ENCODE measurements around the gene SMURF1.

Gene SMURF1

DNA sequence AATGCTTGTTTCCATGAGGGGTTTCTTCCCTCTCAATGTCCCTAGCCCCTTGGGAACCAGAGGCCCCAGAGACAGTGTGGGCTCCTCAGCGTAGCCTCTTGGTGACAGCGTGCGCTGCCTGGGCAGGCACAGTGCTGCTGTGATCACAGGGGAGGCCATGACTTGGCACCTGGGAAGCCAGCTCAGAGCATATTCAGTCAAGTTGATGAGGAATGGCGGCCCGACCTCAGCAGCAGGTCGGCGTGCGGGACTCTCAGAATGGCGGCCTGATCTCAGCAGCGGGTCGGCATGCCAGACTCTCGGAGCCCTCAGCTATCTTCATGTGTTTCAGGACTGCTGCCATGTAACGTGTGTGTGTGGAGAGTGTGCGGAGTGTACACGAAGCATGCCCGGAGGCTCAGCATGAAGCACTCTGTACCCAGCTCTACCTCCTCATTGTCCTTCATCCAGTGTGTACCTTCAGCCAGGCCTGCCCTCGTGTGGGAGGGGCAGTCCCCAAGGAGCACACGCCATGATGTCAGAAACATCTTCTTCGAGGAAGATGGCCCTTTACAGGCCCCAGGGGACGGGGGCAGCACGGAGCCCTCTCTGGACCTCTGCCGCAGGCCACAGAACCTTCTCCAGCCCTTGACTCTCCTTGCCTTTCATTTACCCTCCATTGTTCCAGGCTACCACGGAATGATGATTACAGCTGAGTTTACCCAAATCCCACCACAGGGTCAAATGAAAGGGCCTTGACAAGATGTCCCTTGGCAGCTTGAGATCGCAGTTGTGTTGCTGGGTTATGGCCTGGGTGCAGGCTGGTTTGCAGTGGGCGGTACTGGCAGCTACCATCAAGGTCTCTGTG is 130.4 kb downstream of the SMURF1 start:
- H3K9me2 ChIP-seq (ENCODE audit: low read depth, low read length), result no peaks in the 10 kb centered on the region
- H3K9ac ChIP-seq (ENCODE audit: low read length), result no peak overlapping the region
- no peaks in the 10 kb centered on the region for H3K27me3 ChIP-seq (ENCODE audit: insufficient read depth, low read length)
- no peak overlapping the region for H3K4me3 ChIP-seq (ENCODE audit: low read depth, low read length, poor library complexity, severe bottlenecking)
- H3K4me1 ChIP-seq (ENCODE audit: insufficient read depth, low read length, severe bottlenecking), result no peaks in the 10 kb centered on the region
- H2AFZ ChIP-seq (ENCODE audit: low read length), result no peak overlapping the region
- no peaks in the 10 kb centered on the region for H3F3A ChIP-seq (ENCODE audit: insufficient read depth, low read length)
- no peaks in the 10 kb centered on the region for H3K9me3 ChIP-seq (ENCODE audit: low read length)
- no peak overlapping the region for H3K27ac ChIP-seq (ENCODE audit: low read depth, low read length, poor library complexity, severe bottlenecking)
- TF ChIP-seq, protein P1, sequence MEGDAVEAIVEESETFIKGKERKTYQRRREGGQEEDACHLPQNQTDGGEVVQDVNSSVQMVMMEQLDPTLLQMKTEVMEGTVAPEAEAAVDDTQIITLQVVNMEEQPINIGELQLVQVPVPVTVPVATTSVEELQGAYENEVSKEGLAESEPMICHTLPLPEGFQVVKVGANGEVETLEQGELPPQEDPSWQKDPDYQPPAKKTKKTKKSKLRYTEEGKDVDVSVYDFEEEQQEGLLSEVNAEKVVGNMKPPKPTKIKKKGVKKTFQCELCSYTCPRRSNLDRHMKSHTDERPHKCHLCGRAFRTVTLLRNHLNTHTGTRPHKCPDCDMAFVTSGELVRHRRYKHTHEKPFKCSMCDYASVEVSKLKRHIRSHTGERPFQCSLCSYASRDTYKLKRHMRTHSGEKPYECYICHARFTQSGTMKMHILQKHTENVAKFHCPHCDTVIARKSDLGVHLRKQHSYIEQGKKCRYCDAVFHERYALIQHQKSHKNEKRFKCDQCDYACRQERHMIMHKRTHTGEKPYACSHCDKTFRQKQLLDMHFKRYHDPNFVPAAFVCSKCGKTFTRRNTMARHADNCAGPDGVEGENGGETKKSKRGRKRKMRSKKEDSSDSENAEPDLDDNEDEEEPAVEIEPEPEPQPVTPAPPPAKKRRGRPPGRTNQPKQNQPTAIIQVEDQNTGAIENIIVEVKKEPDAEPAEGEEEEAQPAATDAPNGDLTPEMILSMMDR (IDR thresholded peaks at IDR 0.05; ENCODE audit: low read length), result no peak
- H4K20me1 ChIP-seq (ENCODE audit: insufficient read depth, low read length), result no peaks in the 10 kb centered on the region
- H3K36me3 ChIP-seq (ENCODE audit: insufficient read depth, low read length), result peaks cover 92% of the 10 kb centered on the region
- H3K4me2 ChIP-seq (ENCODE audit: low read length), result no peak overlapping the region
- no peaks in the 10 kb centered on the region for H3K79me2 ChIP-seq (ENCODE audit: insufficient read depth, low read length)

DNA sequence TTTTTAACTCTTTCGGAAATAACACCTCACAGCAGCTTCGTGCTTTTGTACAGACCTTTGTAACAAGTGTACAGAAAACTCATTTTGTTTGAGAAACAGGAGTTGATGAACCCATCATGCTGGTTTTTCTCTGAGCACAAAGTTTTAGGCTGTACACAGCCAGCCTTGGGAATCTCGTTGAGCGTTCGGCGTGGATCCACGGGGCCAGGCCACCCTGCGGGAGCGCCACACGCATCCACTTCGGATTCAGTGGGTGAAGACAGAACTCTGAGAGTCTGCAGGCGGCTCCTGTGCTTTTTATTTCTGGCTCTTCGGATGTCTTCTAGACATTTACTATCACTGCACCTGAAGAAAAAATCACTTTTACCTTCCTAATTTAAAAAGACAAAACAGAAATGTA is 131.2 kb downstream of the SMURF1 start:
- no peaks in the 10 kb centered on the region for H3K4me1 ChIP-seq (ENCODE audit: insufficient read depth, low read length, severe bottlenecking)
- no peaks in the 10 kb centered on the region for H3K9me3 ChIP-seq (ENCODE audit: low read length)
- no peak overlapping the region for H3K4me3 ChIP-seq (ENCODE audit: low read depth, low read length, poor library complexity, severe bottlenecking)
- H3K36me3 ChIP-seq (ENCODE audit: insufficient read depth, low read length), result peaks cover 96% of the 10 kb centered on the region
- H3K9me2 ChIP-seq (ENCODE audit: low read depth, low read length), result no peaks in the 10 kb centered on the region
- no peaks in the 10 kb centered on the region for H3K79me2 ChIP-seq (ENCODE audit: insufficient read depth, low read length)
- H3K4me2 ChIP-seq (ENCODE audit: low read length), result no peak overlapping the region
- H3F3A ChIP-seq (ENCODE audit: insufficient read depth, low read length), result no peaks in the 10 kb centered on the region
- TF ChIP-seq EZH2 (IDR thresholded peaks at IDR 0.05; ENCODE audit: borderline replicate concordance, low read length), result no peak
- TF ChIP-seq, protein P1 (IDR thresholded peaks at IDR 0.05; ENCODE audit: low read length), result no peak
- no peak overlapping the region for H2AFZ ChIP-seq (ENCODE audit: low read length)
- H3K27me3 ChIP-seq (ENCODE audit: insufficient read depth, low read length), result no peaks in the 10 kb centered on the region
- no peaks in the 10 kb centered on the region for H4K20me1 ChIP-seq (ENCODE audit: insufficient read depth, low read length)
- H3K9ac ChIP-seq (ENCODE audit: low read length), result no peak overlapping the region
- no peak overlapping the region for H3K27ac ChIP-seq (ENCODE audit: low read depth, low read length, poor library complexity, severe bottlenecking)

DNA sequence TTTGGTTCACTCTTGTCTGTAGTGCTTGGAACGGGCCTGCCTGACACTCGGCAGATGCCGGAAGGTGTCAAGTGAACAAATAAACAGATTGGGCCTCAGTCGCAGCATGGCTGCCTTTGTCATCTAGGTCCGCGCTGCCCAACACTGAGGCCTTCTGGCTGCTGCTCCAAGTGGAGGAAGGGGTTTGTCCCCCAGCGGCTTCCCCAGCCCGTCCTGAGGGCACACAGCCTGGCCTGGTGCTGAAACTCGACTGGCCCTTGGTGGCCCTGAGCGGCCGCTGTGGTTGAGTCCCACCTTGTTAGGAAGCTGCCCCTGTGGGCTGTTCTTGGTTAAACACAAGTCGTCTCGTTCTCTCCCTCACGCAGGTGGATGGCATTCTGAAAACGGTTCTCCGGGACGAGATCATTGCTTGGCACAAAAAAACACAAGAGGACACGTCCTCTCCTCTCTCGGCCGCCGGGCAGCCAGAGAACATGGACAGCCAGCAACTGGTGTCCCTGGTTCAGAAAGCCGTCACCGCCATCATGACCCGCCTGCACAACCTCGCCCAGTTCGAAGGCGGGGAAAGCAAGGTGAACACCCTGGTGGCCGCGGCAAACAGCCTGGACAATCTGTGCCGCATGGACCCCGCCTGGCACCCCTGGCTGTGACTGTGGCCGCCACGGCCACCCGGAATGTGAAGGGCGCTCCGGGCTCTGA is 132.1 kb downstream of the SMURF1 start:
- Histone ChIP-seq H3K9me3 (ENCODE audit: low read length) (no peaks in the 10 kb centered on the region), H3K9me2 (ENCODE audit: low read depth, low read length) (no peaks in the 10 kb centered on the region), H3K79me2 (ENCODE audit: insufficient read depth, low read length) (no peaks in the 10 kb centered on the region), H3K9ac (ENCODE audit: low read length) (no peak overlapping the region), H3K27me3 (ENCODE audit: insufficient read depth, low read length) (no peaks in the 10 kb centered on the region), H3K27ac (ENCODE audit: low read depth, low read length, poor library complexity, severe bottlenecking) (no peak overlapping the region), H3K4me1 (ENCODE audit: insufficient read depth, low read length, severe bottlenecking) (no peaks in the 10 kb centered on the region), H4K20me1 (ENCODE audit: insufficient read depth, low read length) (no peaks in the 10 kb centered on the region), H3K4me2 (ENCODE audit: low read length) (no peak overlapping the region), H3F3A (ENCODE audit: insufficient read depth, low read length) (no peaks in the 10 kb centered on the region), H3K4me3 (ENCODE audit: low read depth, low read length, poor library complexity, severe bottlenecking) (no peak overlapping the region), H2AFZ (ENCODE audit: low read length) (no peak overlapping the region), H3K36me3 (ENCODE audit: insufficient read depth, low read length) (peaks cover 94% of the 10 kb centered on the region)
- TF ChIP-seq EZH2 (IDR thresholded peaks at IDR 0.05; ENCODE audit: borderline replicate concordance, low read length), result no peak
- TF ChIP-seq, protein P1 (IDR thresholded peaks at IDR 0.05; ENCODE audit: low read length), result no peak
